Parathyroid adenoma (tissue), 2 donors: ENCODE data around the gene UNG.
A peak's percentile ranks its signal among the peaks of the same experiment; 100 is the strongest.

Experiments
- H2AFZ ChIP-seq: fragments of 300-600 bp; sonication (generic); one replicate; pipeline ENCODE4 v1.7.0; 2017; ENCODE audit warnings: antibody characterized with exemption, mild to moderate bottlenecking
- H3K27ac ChIP-seq: fragments of 300-600 bp; sonication (generic); one replicate; pipeline ENCODE4 v1.7.0; 2017
- H3K27me3 ChIP-seq: fragments of 300-600 bp; sonication (generic); one replicate; pipeline ENCODE4 v1.7.0; 2017; ENCODE audit warnings: low read length; ENCODE audit not compliant: control insufficient read depth, insufficient read depth
- H3K36me3 ChIP-seq: fragments of 300-600 bp; sonication (generic); one replicate; pipeline ENCODE4 v1.7.0; 2017; ENCODE audit warnings: low read length; ENCODE audit not compliant: control insufficient read depth, insufficient read depth
- H3K4me1 ChIP-seq: fragments of 300-600 bp; sonication (generic); one replicate; pipeline ENCODE4 v1.7.0; 2017; ENCODE audit warnings: control low read depth
- H3K4me2 ChIP-seq: fragments of 300-600 bp; sonication (generic); one replicate; pipeline ENCODE4 v1.7.0; 2017; ENCODE audit warnings: low read length
- H3K4me3 ChIP-seq: fragments of 300-600 bp; sonication (generic); one replicate; pipeline ENCODE4 v1.7.0; 2017; ENCODE audit warnings: low read depth, low read length
- H3K79me2 ChIP-seq: fragments of 300-600 bp; sonication (generic); one replicate; pipeline ENCODE4 v1.7.0; 2017; ENCODE audit warnings: control low read depth
- H3K9ac ChIP-seq: fragments of 300-600 bp; sonication (generic); one replicate; pipeline ENCODE4 v1.7.0; 2017; ENCODE audit warnings: mild to moderate bottlenecking
- H3K9me3 ChIP-seq: fragments of 300-600 bp; sonication (generic); one replicate; pipeline ENCODE4 v1.7.0; 2017; ENCODE audit warnings: low read length; ENCODE audit not compliant: control insufficient read depth
- CTCF ChIP-seq: fragments of 300-600 bp; sonication (generic); IDR thresholded peaks from one replicate; pipeline ENCODE4 v1.7.0; 2017; ENCODE audit warnings: antibody characterized with exemption, mild to moderate bottlenecking
- donor health status: primary hyperparathyroidism.

UNG gene

GRCh38 chr12:109160433-109160832, 63.0 kb downstream of the UNG start:
- no peak overlapping the region for H3K9ac ChIP-seq
- H3K79me2 ChIP-seq, result peaks cover 73% of the 10 kb centered on the region
- H3K9me3 ChIP-seq, result no peaks in the 10 kb centered on the region
- peak overlapping the region; percentile 12 for H3K4me2 ChIP-seq
- no peaks in the 10 kb centered on the region for H3K27me3 ChIP-seq
- peaks cover 9% of the 10 kb centered on the region for H3K4me1 ChIP-seq
- H3K4me3 ChIP-seq, result no peak overlapping the region
- H3K36me3 ChIP-seq, result no peaks in the 10 kb centered on the region
- no peak overlapping the region for H2AFZ ChIP-seq
- peak overlapping the region; percentile 21 for H3K27ac ChIP-seq
- TF ChIP-seq CTCF, result no peak
